DOHH2 (cell line): ENCODE results near the gene SHISA6.

Experiments
- H3F3A ChIP-seq: fragments of 200-600 bp; sonication (generic), shearing (Covaris generic); 2 replicates; pipeline ENCODE4 v1.6.0; 2016; ENCODE audit warnings: antibody characterized with exemption, mild to moderate bottlenecking; ENCODE audit not compliant: control insufficient read depth, insufficient read depth
- H3K27ac ChIP-seq: fragments of 200-600 bp; sonication (generic); 2 replicates; pipeline ENCODE4 v1.5.1; 2014; ENCODE audit warnings: low read depth, mild to moderate bottlenecking, low read length, moderate library complexity
- H3K27me3 ChIP-seq: fragments of 200-600 bp; sonication (generic); 2 replicates; pipeline ENCODE4 v1.6.1; 2014; ENCODE audit warnings: mild to moderate bottlenecking, low read length, mixed read lengths; ENCODE audit not compliant: control insufficient read depth
- H3K36me3 ChIP-seq: fragments of 200-600 bp; sonication (generic); 2 replicates; pipeline ENCODE4 v1.6.1; 2014; ENCODE audit warnings: mild to moderate bottlenecking, low read length, moderate library complexity, mixed read lengths; ENCODE audit not compliant: control insufficient read depth
- H3K4me1 ChIP-seq: fragments of 200-600 bp; sonication (generic); 2 replicates; pipeline ENCODE4 v1.6.1; 2014; ENCODE audit warnings: mild to moderate bottlenecking, low read length, mixed read lengths; ENCODE audit not compliant: control insufficient read depth
- H3K4me2 ChIP-seq: fragments of 200-600 bp; sonication (generic); 2 replicates; pipeline ENCODE4 v1.6.0; 2014; ENCODE audit warnings: mild to moderate bottlenecking, low read length, moderate library complexity
- H3K4me3 ChIP-seq: fragments of 200-600 bp; sonication (generic); 2 replicates; pipeline ENCODE4 v1.5.1; 2014; ENCODE audit warnings: mild to moderate bottlenecking, low read length, mixed read lengths
- H3K79me2 ChIP-seq: fragments of 200-600 bp; sonication (generic); 2 replicates; pipeline ENCODE4 v1.6.1; 2014; ENCODE audit warnings: mild to moderate bottlenecking, low read length, mixed read lengths; ENCODE audit not compliant: control insufficient read depth
- H3K9me2 ChIP-seq: fragments of 200-600 bp; sonication (generic); replicated peaks from 2 replicates; pipeline ENCODE4 v1.6.1; 2014; ENCODE audit warnings: mild to moderate bottlenecking, low read length, mixed read lengths; ENCODE audit not compliant: control insufficient read depth
- H3K9me3 ChIP-seq: fragments of 200-600 bp; sonication (generic); 2 replicates; pipeline ENCODE4 v1.6.1; 2014; ENCODE audit warnings: antibody characterized with exemption, low read length, mixed read lengths; ENCODE audit not compliant: control insufficient read depth, insufficient read depth
- H4K20me1 ChIP-seq: fragments of 200-600 bp; sonication (generic); 2 replicates; pipeline ENCODE4 v1.6.0; 2014; ENCODE audit warnings: low read depth, mild to moderate bottlenecking, antibody characterized with exemption, low read length, moderate library complexity; ENCODE audit not compliant: control insufficient read depth, insufficient read depth
- EZH2phosphoT487 ChIP-seq: fragments of 200-600 bp; sonication (generic); IDR thresholded peaks from 2 replicates; pipeline ENCODE4 v1.6.1; 2017; ENCODE audit warnings: borderline replicate concordance, mild to moderate bottlenecking, antibody characterized with exemption, low read length, moderate library complexity, mixed read lengths
- TF ChIP-seq, protein P1 (sequence below): fragments of 200-600 bp; sonication (generic); IDR thresholded peaks from one replicate; pipeline ENCODE4 v1.5.1; 2014; ENCODE audit warnings: antibody characterized with exemption, mild to moderate bottlenecking, low read depth, low read length; ENCODE audit not compliant: poor library complexity, severe bottlenecking

SHISA6 gene

DNA sequence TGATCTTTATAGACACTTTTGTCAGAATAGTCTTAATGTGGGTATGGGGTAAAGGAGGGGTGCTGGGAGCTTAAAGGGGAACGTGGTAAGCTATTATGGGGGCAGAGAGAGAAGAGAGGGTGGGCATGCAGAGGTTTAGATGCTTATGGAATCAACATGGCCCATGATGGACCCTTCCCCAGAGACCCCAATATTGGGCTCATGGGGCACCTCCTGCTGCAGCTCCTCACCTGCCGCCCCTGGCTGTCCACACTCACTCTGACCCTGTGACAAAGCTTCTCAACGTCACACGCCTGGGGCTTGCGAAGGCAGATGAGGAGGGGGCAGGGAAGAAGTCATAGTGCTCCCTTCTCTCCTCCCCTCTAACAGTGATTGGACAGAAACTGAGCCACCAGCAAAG is 95.3 kb downstream of the SHISA6 start:
- no peak overlapping the region for H3K4me3 ChIP-seq
- H3K27me3 ChIP-seq: no peaks in the 10 kb centered on the region
- H3K27ac ChIP-seq: no peak overlapping the region
- TF ChIP-seq EZH2phosphoT487: no peak
- TF ChIP-seq, protein P1, sequence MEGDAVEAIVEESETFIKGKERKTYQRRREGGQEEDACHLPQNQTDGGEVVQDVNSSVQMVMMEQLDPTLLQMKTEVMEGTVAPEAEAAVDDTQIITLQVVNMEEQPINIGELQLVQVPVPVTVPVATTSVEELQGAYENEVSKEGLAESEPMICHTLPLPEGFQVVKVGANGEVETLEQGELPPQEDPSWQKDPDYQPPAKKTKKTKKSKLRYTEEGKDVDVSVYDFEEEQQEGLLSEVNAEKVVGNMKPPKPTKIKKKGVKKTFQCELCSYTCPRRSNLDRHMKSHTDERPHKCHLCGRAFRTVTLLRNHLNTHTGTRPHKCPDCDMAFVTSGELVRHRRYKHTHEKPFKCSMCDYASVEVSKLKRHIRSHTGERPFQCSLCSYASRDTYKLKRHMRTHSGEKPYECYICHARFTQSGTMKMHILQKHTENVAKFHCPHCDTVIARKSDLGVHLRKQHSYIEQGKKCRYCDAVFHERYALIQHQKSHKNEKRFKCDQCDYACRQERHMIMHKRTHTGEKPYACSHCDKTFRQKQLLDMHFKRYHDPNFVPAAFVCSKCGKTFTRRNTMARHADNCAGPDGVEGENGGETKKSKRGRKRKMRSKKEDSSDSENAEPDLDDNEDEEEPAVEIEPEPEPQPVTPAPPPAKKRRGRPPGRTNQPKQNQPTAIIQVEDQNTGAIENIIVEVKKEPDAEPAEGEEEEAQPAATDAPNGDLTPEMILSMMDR: no peak
- no peaks in the 10 kb centered on the region for H3K79me2 ChIP-seq
- no peaks in the 10 kb centered on the region for H4K20me1 ChIP-seq
- no peak overlapping the region for H3K4me2 ChIP-seq
- no peaks in the 10 kb centered on the region for H3K36me3 ChIP-seq
- H3F3A ChIP-seq: no peaks in the 10 kb centered on the region
- H3K9me3 ChIP-seq: no peaks in the 10 kb centered on the region; the same call in 1 of the 2 replicates
- H3K4me1 ChIP-seq: no peaks in the 10 kb centered on the region
- no peaks in the 10 kb centered on the region for H3K9me2 ChIP-seq

DNA sequence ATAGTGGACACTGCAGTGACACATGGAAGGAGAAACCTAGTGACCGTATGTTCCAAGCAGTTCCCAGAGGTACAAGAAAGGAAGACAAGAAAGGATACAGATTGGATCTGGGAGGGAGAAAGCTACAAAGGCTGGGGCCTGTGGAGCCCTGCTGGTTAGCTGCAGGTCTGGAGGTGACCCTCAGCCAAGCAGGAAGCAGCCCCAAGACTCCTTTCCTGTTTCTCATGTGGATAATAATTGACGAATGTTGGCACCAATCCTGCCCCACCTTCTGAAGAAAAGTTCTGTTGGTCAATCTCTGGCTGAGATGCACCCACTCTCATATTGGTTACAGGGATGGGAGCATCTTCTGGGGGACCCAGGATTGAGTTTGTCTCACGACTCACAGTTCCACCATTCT is 99.8 kb downstream of the SHISA6 start:
- Histone ChIP-seq H3K27me3 (no peaks in the 10 kb centered on the region), H3K9me2 (no peaks in the 10 kb centered on the region), H3K79me2 (no peaks in the 10 kb centered on the region), H3K36me3 (no peaks in the 10 kb centered on the region), H3K9me3 (no peaks in the 10 kb centered on the region), H3K4me3 (no peak overlapping the region), H4K20me1 (no peaks in the 10 kb centered on the region), H3K27ac (no peak overlapping the region), H3K4me2 (no peak overlapping the region), H3F3A (no peaks in the 10 kb centered on the region), H3K4me1 (no peaks in the 10 kb centered on the region)
- TF ChIP-seq, protein P1: no peak
- TF ChIP-seq EZH2phosphoT487: no peak

DNA sequence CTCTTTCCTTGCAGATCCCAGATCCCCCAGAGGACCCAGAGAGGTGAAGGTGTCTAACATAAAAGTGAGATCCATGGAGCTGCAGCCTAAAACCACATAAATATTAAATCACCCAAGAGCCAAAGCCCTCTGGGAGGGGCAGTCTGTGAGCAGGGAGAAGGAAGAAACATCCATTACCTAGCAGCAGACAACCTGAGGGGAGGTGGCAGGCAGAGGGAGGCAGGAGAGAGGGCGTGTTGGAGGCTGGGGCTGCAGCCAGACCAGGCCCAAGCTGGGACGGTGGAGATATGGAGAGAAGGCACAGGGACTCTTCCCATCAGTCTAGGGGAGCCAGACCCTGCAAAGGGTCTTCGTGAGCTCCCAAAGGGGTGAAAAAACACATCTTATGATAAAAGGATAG is 101.1 kb downstream of the SHISA6 start:
- Histone ChIP-seq H3K9me3 (no peaks in the 10 kb centered on the region), H3K27me3 (no peaks in the 10 kb centered on the region), H3K4me3 (no peak overlapping the region), H3K9me2 (no peaks in the 10 kb centered on the region), H3K27ac (no peak overlapping the region), H4K20me1 (no peaks in the 10 kb centered on the region), H3K4me2 (no peak overlapping the region), H3K36me3 (no peaks in the 10 kb centered on the region), H3F3A (no peaks in the 10 kb centered on the region), H3K4me1 (no peaks in the 10 kb centered on the region), H3K79me2 (no peaks in the 10 kb centered on the region)
- TF ChIP-seq, protein P1: no peak
- no peak for TF ChIP-seq EZH2phosphoT487

DNA sequence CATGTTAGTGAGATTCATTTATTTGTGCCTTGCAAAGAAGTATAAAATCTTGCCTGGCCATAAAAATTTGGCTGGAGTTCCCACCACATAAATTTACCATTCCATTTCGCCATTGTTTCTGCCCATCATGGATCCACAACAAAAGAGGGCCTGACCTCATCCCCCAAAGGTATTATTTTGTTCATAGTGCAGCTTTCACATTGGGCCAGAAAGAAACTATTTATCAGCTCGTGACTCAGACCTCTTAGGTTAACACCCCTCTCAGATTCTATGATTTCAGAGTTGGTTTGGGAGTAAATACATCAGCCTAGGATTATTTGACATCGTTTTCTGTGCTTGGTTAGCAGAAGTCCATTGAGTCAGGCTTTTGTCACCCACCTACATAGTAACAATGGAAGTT is 108.1 kb downstream of the SHISA6 start:
- Histone ChIP-seq H3K4me2 (no peak overlapping the region), H4K20me1 (no peaks in the 10 kb centered on the region), H3K9me3 (no peaks in the 10 kb centered on the region), H3K4me1 (no peaks in the 10 kb centered on the region), H3K79me2 (no peaks in the 10 kb centered on the region), H3K27me3 (no peaks in the 10 kb centered on the region), H3K4me3 (no peak overlapping the region), H3K36me3 (no peaks in the 10 kb centered on the region), H3F3A (no peaks in the 10 kb centered on the region), H3K9me2 (no peaks in the 10 kb centered on the region), H3K27ac (no peak overlapping the region)
- no peak for TF ChIP-seq EZH2phosphoT487
- TF ChIP-seq, protein P1: no peak
